ENCODE measurements around the gene CALN1.

- TF ChIP-seq CTCF (IDR thresholded peaks at IDR 0.05; ENCODE audit: low read depth, low read length) (no peak), EZH2phosphoT487 (IDR thresholded peaks at IDR 0.05; ENCODE audit: low read depth) (no peak)
Measured at GRCh38 chr7:72446591-72447462, 34.7 kb upstream of the CALN1 start.
